HG03354 (cell line): ENCODE measurements around the gene CDK12.

ENCODE experiments used
- ATAC-seq: cut with Tn5 transposase; IDR thresholded peaks from one replicate; pipeline ENCODE4 v1.9.1; 2021; ENCODE audit warnings: mild to moderate bottlenecking; ENCODE audit not compliant: unreplicated experiment, poor library complexity, severe bottlenecking

CDK12 gene

GRCh38 chr17:39576187-39576586 is 114.9 kb downstream of the CDK12 start:
- ATAC-seq: no peak

GRCh38 chr17:39578272-39578671 is 117.0 kb downstream of the CDK12 start:
- no peak for ATAC-seq

GRCh38 chr17:39579318-39580081 is 118.2 kb downstream of the CDK12 start:
- no peak for ATAC-seq

- ATAC-seq: no peak
Observed at GRCh38 chr17:39580082-39580468, 118.8 kb downstream of the CDK12 start.

GRCh38 chr17:39581071-39581758 is 119.9 kb downstream of the CDK12 start:
- ATAC-seq: no peak

- ATAC-seq: no peak
Observed at GRCh38 chr17:39581759-39582085, 120.4 kb downstream of the CDK12 start.

- ATAC-seq: no peak
Observed at GRCh38 chr17:39582658-39583057, 121.4 kb downstream of the CDK12 start.
